GM19328 (cell line): Measurements from ENCODE around the gene TBC1D23.
"Not testable (repeated sequence)": the region's sequence is repeated elsewhere in the genome, so short reads cannot be mapped to it uniquely, and the experiment has no call there.

ENCODE experiments used
- ATAC-seq: cut with Tn5 transposase; IDR thresholded peaks from one replicate; pipeline ENCODE4 v1.9.1; 2021; ENCODE audit warnings: mild to moderate bottlenecking, moderate library complexity; ENCODE audit not compliant: unreplicated experiment

TBC1D23 gene

GRCh38 chr3:100254168-100254777 lies 6.5 kb upstream of the TBC1D23 start:
- ATAC-seq, result no peak

GRCh38 chr3:100256731-100257151 lies 4.1 kb upstream of the TBC1D23 start:
- ATAC-seq, result no peak

GRCh38 chr3:100257586-100257985 lies 3.2 kb upstream of the TBC1D23 start:
- ATAC-seq, result no peak

- ATAC-seq, result no peak
These were observed 609 bp upstream of the TBC1D23 start for GRCh38 chr3:100260081-100260684.

- no peak for ATAC-seq
These were observed 702 bp downstream of the TBC1D23 start for GRCh38 chr3:100261485-100261903.

GRCh38 chr3:100262925-100263324 lies 2.1 kb downstream of the TBC1D23 start:
- ATAC-seq, result not testable (repeated sequence)

- no peak for ATAC-seq
These were observed 2.8 kb downstream of the TBC1D23 start for GRCh38 chr3:100263583-100263982.

- no peak for ATAC-seq
These were observed 3.5 kb downstream of the TBC1D23 start for GRCh38 chr3:100264242-100264641.

GRCh38 chr3:100265016-100265415 lies 4.2 kb downstream of the TBC1D23 start:
- no peak for ATAC-seq

- ATAC-seq, result no peak
These were observed 5.7 kb downstream of the TBC1D23 start for GRCh38 chr3:100266531-100266930.

GRCh38 chr3:100268156-100268555 lies 7.4 kb downstream of the TBC1D23 start:
- no peak for ATAC-seq

GRCh38 chr3:100269001-100269400 lies 8.2 kb downstream of the TBC1D23 start:
- no peak for ATAC-seq

- ATAC-seq, result no peak
These were observed 8.8 kb downstream of the TBC1D23 start for GRCh38 chr3:100269410-100270214.

GRCh38 chr3:100270215-100270583 lies 9.4 kb downstream of the TBC1D23 start:
- ATAC-seq, result no peak

- ATAC-seq, result no peak
These were observed 10.7 kb downstream of the TBC1D23 start for GRCh38 chr3:100271522-100271921.

- ATAC-seq, result not testable (repeated sequence)
These were observed 12.2 kb downstream of the TBC1D23 start for GRCh38 chr3:100272797-100273611.

- ATAC-seq, result no peak
These were observed 13.6 kb downstream of the TBC1D23 start for GRCh38 chr3:100274361-100274760.

GRCh38 chr3:100277255-100277800 lies 16.5 kb downstream of the TBC1D23 start:
- ATAC-seq, result no peak

- ATAC-seq, result no peak
These were observed 18.1 kb downstream of the TBC1D23 start for GRCh38 chr3:100278910-100279309.

- ATAC-seq, result no peak
These were observed 27.6 kb downstream of the TBC1D23 start for GRCh38 chr3:100288288-100288894.
